ENCODE measurements around the gene IQCH. TPM values are rescaled to one million over a fixed set of nuclear protein-coding genes. Genes with fewer than 3 reads are reported as not detected.
A peak's percentile ranks its signal among the peaks of the same experiment; 100 is the strongest.

The IQCH gene
- total RNA-seq, 1 donor from 2014 or later = 0.45 TPM

DNA sequence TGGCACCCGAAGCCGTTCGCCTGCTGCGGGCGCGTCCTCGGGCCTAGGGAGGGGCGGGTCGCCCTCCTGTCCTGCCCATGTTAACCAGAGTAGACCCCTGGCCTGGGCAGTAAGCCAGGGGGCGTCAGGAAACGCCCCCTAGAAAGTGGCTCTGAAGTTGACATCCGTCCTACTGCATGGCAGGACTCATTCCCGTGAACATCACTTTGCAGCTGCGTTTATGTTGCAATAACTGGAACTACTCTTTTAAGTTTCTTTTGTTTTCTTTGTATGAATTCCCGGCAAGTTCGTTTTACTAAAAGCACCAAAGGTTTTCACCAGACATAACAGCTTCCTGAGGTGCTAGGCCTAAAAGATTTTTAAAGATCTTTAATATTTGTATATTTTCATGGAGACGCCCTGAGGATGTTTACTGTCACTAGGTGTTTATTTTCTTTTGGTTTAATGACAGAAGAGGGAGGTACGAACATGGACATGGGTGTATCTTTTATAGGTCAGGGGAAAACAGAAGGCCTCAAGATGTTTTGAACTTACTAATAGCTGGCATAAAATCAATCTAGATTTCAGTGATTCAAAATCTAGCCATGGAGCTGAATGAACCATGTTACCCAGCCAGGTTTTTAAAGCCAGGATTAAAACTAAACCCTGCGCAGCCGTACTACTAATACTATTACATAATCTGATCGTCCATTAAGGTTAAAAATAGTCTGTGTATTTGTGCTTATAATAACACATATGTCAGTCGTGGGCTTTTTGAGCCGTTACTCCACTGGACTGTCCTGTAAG, 267.4 kb downstream of the IQCH start:
- DNase-seq (ENCODE audit: low spot score) = no peak

DNA sequence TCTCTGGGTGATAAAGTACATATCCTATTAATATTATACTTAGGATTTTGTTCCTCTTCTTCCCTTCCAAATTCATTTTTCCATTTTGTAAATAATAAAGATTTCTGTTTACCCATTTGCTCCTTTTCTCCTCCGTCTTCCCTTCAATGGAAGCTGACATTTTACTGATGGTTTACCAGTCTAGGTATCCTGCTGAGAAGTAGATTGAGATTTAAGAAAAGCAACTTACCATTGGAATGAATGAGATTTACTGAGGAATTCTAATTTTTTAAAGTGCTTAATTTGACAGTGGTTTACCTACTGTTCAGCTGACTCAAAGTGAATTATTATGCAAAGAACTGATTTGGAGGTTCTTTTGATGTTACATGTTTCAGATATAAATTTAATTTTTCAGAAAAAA, 268.7 kb downstream of the IQCH start:
- DNase-seq (ENCODE audit: low spot score) = no peak

DNA sequence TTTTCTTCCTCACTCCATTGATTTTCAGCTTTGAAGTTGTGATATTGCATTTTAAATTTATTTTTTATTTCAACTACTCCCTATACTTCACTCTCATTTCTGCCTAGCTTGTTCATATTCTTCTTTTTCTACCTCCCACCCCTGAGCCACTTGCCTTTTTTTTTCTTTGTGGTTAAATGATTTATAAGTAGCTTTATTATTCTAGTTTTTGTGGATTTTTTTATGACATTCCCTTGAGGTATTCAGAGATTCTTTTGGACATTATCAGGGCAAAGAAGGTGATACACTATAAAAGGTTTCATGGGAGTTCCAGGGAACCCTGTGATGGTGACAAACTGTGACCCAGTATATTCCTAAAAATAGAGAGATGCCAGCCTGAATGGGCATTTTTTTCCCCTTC, 269.6 kb downstream of the IQCH start:
- DNase-seq (ENCODE audit: low spot score) = no peak

DNA sequence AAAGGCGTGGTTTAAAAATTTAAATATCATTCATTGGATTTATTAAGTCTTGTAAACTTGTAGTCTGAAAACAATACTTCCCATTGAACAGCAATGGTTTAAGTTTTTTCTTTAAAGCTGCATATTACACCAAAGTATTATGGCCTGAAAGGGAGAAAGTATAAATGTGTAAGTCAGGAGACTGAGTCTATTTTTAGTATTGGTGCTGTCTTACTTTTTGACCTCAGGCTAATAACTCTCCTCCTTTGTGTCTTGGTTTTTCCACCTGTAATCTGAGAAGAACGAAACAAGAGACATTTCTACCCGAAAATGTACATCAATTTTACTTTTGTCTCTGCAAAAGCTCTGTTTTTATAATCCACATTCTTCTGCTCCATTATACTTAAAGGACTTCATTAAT, 273.9 kb downstream of the IQCH start:
- DNase-seq (ENCODE audit: low spot score) = no peak

DNA sequence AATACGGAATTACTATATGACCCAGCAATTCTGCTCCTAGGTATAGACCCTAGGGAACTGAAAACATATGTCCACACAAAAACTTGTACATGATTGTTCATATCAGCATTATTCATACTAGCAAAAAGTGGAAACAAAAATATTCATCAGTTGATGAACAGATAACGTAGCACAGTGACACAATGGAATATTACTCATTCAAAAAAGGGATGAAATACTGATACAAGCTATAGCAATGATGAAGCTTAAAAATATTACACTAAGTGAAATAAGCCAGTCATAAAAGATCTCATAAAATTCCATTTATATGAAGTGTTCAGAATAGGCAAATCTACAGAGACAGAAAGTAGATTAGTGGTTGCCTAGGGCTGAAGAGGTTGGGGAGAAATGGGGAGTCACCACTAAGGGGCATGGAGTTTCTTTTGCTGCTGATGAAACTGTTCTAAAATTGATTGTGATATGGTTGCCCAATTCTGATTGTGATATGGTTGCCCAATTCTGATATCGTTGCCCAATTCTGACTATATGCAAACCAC, 276.9 kb downstream of the IQCH start:
- no peak for DNase-seq (ENCODE audit: low spot score)

GRCh38 chr15:67533873-67534272, 279.3 kb downstream of the IQCH start:
- DNase-seq (ENCODE audit: low spot score) = no peak

GRCh38 chr15:67534360-67534759, 279.8 kb downstream of the IQCH start:
- DNase-seq (ENCODE audit: low spot score) = no peak

DNA sequence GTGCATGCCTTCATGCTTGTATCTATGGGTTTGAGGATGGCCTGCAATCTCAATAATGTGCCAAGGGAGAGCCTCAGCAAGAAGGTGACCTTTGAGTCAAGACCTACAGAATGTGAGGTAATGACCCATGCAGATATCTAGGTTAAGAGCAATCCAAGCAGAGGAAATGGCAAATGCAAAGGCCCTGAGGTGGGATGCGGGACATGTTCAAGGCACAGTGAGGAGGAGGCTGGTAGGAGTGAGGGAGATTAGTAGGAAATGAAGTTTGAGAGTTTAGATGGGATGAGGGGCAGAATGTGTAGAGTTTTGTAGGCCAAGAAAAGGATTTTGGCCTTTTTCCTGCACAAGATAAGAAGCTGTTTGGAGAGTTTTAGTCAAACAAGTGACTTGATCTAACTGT, 283.2 kb downstream of the IQCH start:
- no peak for DNase-seq (ENCODE audit: low spot score)

GRCh38 chr15:67542420-67543347, 288.1 kb downstream of the IQCH start, which contains the start of gene MAP2K5:
TSS of gene MAP2K5 (plus strand) at chr15:67542703. CDS start at chr15:67543336, 633 bp downstream.
- peak; percentile 96 for DNase-seq (ENCODE audit: low spot score)

GRCh38 chr15:67543348-67543718, 288.7 kb downstream of the IQCH start:
- no peak for DNase-seq (ENCODE audit: low spot score)

- DNase-seq (ENCODE audit: low spot score) = no peak
Measured at GRCh38 chr15:67544475-67544874, 289.9 kb downstream of the IQCH start.

- no peak for DNase-seq (ENCODE audit: low spot score)
Measured at GRCh38 chr15:67545864-67546263, 291.3 kb downstream of the IQCH start.

- DNase-seq (ENCODE audit: low spot score) = no peak
Measured at GRCh38 chr15:67547064-67547463, 292.5 kb downstream of the IQCH start.

DNA sequence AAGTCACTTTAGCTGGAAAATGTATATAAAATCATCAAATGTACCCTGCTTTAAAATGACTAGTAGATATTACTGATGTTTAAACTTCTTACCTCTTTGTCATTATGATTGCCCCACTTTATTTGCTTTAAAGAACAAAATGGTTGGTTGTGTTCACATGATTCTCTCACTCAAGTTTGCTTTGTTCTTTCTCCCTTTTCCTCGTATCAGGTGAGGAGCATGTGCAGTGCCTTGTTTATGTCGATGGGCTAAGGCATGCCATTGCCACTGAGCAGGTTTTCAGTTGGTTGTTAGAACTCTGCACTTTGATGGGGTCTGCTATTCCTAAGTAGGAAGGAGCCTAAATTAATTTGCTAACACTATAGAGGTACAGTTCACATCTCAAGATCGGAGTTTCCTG, 293.2 kb downstream of the IQCH start:
- no peak for DNase-seq (ENCODE audit: low spot score)

- no peak for DNase-seq (ENCODE audit: low spot score)
Measured at GRCh38 chr15:67548236-67548852, 293.8 kb downstream of the IQCH start.

- DNase-seq (ENCODE audit: low spot score) = no peak
Measured at GRCh38 chr15:67548862-67549651, 294.5 kb downstream of the IQCH start.

DNA sequence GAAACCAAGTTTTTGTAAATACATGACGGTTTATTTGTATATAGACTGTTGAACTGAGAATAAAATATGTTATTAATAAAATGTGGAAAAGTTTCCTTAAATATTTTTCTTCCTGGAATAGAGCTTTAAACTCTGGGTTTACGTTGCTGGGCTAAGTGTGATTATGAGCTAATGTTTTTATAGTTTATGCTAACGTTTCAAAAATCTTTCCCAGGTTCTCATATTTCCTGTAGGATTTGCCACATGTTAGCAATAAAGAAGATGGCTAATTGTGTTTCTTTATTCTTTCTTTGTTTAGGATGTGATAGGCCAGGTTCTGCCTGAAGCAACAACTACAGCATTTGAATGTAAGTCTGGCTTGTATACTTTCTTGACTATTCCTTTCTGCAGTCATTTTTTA, 295.1 kb downstream of the IQCH start:
- DNase-seq (ENCODE audit: low spot score) = no peak

DNA sequence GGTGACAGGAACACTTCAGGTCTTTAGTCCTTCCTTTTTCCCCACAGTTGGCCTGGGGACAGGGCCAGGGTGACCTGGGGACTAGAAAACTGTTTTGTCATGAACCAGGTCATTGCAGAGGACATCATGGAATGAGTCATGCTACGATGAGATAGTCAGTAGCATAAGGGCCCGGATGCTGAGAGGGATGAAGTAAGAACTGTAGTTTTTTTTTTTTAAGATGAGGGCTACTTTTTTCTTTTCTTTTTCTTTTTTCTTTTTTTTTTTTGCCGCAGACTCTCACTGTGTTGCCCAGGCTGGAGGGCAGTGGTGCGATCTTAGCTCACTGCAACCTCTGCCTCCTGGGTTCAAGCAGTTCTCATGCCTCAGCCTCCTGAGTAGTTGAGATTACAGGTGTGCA, 295.9 kb downstream of the IQCH start:
- DNase-seq (ENCODE audit: low spot score) = no peak

DNA sequence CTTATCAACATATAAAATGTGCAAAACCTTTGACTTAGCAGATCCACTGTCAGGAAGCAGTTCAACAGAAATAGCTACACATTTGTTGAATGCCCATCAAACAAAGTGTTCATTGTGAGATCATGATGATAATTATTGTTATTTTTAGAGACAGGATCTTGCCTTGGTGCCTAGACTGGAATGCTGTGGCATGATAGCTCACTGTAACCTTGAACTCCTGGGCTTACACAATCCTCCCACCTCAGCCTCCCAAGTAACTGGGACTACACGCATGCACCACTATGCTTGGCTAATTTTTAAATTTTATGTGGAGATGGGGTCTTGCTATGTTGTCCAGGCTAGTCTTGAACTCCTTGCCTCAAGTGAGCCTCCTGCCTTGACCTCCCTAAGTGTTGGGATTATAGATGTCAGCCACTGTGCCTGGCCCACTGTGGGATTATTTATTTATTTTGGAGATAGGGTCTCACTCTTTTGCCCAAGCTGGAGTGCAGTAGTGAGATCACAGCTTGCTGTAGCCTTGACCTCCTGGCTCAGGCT, 296.7 kb downstream of the IQCH start:
- no peak for DNase-seq (ENCODE audit: low spot score)
